LNCaP clone FGC (cell line): ENCODE results near the gene PHACTR3.

Experiments
- DNase-seq: peaks from one replicate; pipeline ENCODE4 v3.0.0-alpha.2; 2011; ENCODE audit warnings: low read depth
- H3K4me3 ChIP-seq: 2 replicates; pipeline ENCODE4 v1.5.1; 2011; ENCODE audit warnings: mild to moderate bottlenecking, low read depth, low read length, control low read depth
- TF ChIP-seq, protein P1 (sequence below): IDR thresholded peaks from 2 replicates; pipeline ENCODE4 v1.5.1; 2012; ENCODE audit warnings: mild to moderate bottlenecking; ENCODE audit not compliant: control insufficient read depth, insufficient read depth; ENCODE audit errors: extremely low read depth

The PHACTR3 gene

DNA sequence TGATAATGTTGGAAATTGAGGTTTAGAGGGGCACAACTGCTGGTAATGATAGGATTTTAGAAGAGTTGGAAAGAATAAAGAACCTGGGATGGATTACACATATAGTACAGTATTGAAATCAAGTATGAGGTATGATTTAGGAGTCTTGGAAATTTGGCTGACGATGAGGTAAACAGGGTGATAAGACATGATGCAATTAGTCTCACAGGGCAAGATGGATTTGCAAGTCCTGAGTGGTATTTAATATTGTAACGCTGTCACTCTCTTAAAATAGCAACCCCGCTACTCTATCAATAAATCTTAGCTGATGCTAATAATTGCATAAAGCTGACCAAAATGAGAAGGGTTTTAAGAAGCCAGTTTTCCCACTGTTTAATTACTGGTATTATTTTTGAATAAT lies 258.7 kb downstream of the PHACTR3 start:
- TF ChIP-seq, protein P1, sequence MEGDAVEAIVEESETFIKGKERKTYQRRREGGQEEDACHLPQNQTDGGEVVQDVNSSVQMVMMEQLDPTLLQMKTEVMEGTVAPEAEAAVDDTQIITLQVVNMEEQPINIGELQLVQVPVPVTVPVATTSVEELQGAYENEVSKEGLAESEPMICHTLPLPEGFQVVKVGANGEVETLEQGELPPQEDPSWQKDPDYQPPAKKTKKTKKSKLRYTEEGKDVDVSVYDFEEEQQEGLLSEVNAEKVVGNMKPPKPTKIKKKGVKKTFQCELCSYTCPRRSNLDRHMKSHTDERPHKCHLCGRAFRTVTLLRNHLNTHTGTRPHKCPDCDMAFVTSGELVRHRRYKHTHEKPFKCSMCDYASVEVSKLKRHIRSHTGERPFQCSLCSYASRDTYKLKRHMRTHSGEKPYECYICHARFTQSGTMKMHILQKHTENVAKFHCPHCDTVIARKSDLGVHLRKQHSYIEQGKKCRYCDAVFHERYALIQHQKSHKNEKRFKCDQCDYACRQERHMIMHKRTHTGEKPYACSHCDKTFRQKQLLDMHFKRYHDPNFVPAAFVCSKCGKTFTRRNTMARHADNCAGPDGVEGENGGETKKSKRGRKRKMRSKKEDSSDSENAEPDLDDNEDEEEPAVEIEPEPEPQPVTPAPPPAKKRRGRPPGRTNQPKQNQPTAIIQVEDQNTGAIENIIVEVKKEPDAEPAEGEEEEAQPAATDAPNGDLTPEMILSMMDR, result no peak
- no peak for DNase-seq
- no peak overlapping the region for H3K4me3 ChIP-seq

DNA sequence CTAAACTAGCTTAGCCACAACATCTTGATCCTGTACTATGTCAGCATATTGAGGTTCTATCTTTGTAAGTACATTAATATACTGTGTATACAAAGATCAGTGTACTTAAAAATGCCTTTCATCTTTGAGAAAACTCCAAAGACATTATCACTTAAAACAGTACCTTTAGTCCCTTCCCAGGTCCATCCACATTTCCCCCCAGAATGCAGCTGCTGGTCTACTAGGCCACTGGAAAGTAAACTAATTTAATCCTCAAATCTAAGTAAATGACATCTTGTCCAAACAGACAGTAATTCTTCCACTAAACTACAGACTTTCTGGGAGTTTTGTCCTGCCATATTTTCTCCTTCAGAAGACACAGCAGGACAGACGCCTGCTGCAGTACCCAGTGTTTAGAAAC lies 260.4 kb downstream of the PHACTR3 start:
- no peak overlapping the region for H3K4me3 ChIP-seq
- DNase-seq, result no peak
- TF ChIP-seq, protein P1, result no peak

DNA sequence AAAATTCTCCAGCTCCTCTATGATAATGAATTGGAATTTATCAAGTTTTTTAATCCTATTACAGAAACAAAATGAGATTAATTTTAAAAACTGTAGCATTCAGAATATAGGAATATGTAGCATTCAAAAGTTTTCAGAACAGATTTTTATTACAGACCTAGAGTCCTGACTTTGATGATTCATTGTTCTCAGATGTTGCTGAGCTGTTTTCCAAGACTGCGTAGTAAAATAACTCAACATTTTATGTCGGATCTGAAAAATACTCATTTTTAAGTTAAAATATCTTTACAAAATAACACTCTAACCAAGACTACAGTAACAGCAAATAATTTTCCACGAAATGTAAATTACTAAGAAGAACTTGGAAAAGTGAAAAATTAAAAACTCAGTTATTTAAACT lies 262.0 kb downstream of the PHACTR3 start:
- DNase-seq, result no peak

DNA sequence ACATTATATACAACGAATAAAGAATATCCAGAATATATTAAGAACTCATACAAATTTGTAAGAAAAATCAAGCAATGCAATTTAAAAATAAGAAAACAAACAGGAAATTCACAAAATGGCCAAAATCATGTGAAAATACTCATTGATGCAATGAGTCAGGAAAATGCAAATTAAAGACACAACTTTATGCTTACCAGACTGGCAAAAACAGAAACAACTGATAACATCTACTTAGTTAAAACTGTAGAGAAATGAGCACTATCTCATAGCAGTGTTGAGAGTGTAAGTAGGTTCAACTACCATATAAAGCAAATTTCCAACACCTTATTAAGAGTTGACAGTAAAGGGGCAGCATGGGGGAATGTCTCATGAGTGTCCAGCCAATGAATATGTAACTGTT lies 266.8 kb downstream of the PHACTR3 start:
- no peak for DNase-seq
- TF ChIP-seq, protein P1, result no peak
- no peak overlapping the region for H3K4me3 ChIP-seq

More for the DNA sequence above, 262.0 kb downstream of the PHACTR3 start:
- TF ChIP-seq, protein P1, result no peak
- H3K4me3 ChIP-seq, result no peak overlapping the region

DNA sequence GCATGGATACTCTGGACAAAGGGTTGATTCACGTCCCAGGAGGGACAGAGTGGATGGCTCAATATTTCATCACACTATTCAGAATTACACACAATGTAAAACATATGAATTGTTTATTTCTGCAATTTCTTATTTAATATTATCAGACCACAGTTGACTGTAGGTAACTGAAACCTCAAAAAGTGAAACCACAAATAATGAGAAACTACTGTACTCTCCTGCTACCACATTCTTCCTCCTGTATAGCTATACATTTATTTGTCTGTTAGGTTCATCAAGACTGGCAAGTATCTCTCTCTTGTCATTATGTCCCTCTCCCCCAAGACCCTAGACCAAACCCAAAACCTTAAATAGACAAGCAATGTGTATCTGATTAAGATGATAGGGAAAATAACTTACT lies 269.1 kb downstream of the PHACTR3 start:
- no peak for DNase-seq
- TF ChIP-seq, protein P1, result no peak
- H3K4me3 ChIP-seq, result no peak overlapping the region

DNA sequence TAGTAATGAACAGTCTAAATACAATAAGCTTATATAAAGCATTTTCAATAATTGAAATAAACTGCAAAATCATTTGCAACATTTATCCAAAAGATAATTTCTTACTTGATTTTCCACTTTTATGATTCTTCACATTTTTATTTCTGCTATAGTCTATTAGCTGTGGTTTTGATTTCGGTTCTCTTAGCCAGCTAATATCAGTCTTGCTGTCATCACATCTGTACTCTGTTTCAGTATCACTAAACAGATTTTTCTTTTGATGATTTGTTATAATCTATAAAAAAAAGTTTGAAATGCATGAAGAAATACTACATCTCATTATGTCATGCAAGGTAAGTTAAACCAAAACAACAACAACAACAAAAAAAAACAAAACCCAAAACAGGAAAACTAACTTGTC lies 275.9 kb downstream of the PHACTR3 start:
- no peak for DNase-seq
- no peak overlapping the region for H3K4me3 ChIP-seq
- TF ChIP-seq, protein P1, result no peak

DNA sequence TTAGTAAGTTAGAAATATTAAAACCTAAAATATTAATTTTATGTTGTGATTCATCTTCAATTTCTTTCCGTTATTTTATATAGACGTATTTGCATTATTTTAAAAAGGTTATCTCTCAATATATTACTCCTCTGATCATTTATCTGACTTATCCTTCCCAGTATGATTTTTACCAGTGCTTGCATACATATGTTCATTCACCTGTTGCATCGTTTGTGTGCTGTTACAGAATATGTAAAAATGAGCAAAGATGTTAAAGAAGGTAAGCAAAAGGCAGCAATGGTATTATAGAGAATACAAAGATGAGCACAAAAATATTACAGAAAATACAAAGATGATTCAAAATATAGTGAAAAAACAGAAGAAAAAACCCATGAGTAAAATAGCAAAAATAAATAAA lies 280.2 kb downstream of the PHACTR3 start:
- TF ChIP-seq, protein P1, result no peak
- no peak for DNase-seq
- H3K4me3 ChIP-seq, result no peak overlapping the region
